Skeletal muscle cell (primary cell): Measurements from ENCODE around the gene ZEB2.

Source experiments
- DNase-seq: peaks from one replicate; pipeline ENCODE4 v3.0.0-alpha.2; 2010; ENCODE audit warnings: low read depth
- H3K4me3 ChIP-seq: 2 replicates; pipeline ENCODE4 v1.5.1; 2011; ENCODE audit warnings: low read depth, mild to moderate bottlenecking, control low read depth, low read length, moderate library complexity

ZEB2 gene

GRCh38 chr2:144350151-144350802 is 169.6 kb downstream of the ZEB2 start:
- peak; percentile 52 for DNase-seq
- no peak overlapping the region for H3K4me3 ChIP-seq

GRCh38 chr2:144349674-144350073 is 170.2 kb downstream of the ZEB2 start:
- no peak overlapping the region for H3K4me3 ChIP-seq
- DNase-seq = no peak

- no peak for DNase-seq
- no peak overlapping the region for H3K4me3 ChIP-seq
These were observed 171.1 kb downstream of the ZEB2 start for GRCh38 chr2:144348846-144349245.

GRCh38 chr2:144346229-144346628 is 173.7 kb downstream of the ZEB2 start:
- no peak for DNase-seq
- H3K4me3 ChIP-seq = no peak overlapping the region

- DNase-seq = no peak
- no peak overlapping the region for H3K4me3 ChIP-seq
These were observed 176.8 kb downstream of the ZEB2 start for GRCh38 chr2:144343145-144343544.

GRCh38 chr2:144341538-144341937 is 178.4 kb downstream of the ZEB2 start:
- no peak for DNase-seq
- no peak overlapping the region for H3K4me3 ChIP-seq

- no peak overlapping the region for H3K4me3 ChIP-seq
- no peak for DNase-seq
These were observed 180.9 kb downstream of the ZEB2 start for GRCh38 chr2:144339048-144339447.

- DNase-seq = no peak
- H3K4me3 ChIP-seq = no peak overlapping the region
These were observed 185.4 kb downstream of the ZEB2 start for GRCh38 chr2:144334551-144334950.
